Femur (tissue), 1 donor: ENCODE results near the gene RTN4.
A peak's percentile ranks its signal among the peaks of the same experiment; 100 is the strongest.
"Not testable (repeated sequence)": the region's sequence is repeated elsewhere in the genome, so short reads cannot be mapped to it uniquely, and the experiment has no call there.

Source experiments
- DNase-seq: peaks from one replicate; pipeline ENCODE4 v3.0.0-alpha.2; 2017

The RTN4 gene

GRCh38 chr2:55063226-55063625 lies 13.0 kb upstream of the RTN4 start:
- no peak for DNase-seq

- no peak for DNase-seq
Observed at GRCh38 chr2:55062754-55063153, 12.5 kb upstream of the RTN4 start.

- DNase-seq = no peak
Observed at GRCh38 chr2:55061523-55062344, 11.5 kb upstream of the RTN4 start.

- no peak for DNase-seq
Observed at GRCh38 chr2:55059793-55060192, 9.5 kb upstream of the RTN4 start.

- DNase-seq = no peak
Observed at GRCh38 chr2:55057474-55057873, 7.2 kb upstream of the RTN4 start.

DNA sequence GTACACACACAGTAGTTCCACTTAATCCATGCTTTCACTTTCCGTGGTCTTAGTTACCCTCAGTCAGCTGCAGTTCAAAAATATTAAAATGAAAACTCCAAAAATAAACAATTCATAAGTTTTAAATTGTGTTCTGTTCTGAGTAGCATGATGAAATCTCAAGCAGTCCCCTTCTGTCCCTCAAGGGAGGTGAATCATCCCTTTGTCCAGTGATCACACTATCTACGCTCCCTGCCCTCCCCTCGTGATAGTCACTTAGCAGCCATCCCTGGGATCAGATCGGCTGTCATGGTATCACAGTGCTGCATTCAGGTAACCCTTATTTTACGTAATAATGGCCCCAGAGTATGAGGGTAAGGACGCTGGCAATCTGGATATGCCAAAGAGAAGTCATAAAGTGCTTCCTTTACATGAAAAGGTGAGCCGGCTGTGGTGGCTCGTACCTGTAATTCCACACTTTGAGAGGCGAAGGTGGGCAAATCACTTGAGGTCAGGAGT lies 5.8 kb upstream of the RTN4 start:
- DNase-seq = no peak

GRCh38 chr2:55054106-55054875 lies 4.0 kb upstream of the RTN4 start:
- DNase-seq = no peak

DNA sequence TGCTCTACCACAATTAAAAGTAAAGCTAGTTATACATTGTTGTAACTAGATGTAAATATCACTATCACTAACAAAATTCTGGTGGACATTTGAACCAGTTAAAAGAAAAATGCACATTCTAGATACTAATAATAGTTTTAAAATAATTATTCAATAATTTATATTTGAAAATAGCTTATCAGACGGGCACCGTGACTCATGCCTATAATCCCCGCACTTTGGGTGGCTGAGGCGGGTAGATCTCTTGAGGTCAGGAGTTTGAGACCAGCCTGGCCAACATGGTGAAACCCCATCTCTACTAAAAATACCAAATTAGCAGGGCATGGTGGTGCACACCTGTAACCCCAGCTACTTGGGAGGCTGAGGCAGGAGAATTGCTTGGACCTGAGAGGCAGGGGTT lies 3.0 kb upstream of the RTN4 start:
- not testable (repeated sequence) for DNase-seq

DNA sequence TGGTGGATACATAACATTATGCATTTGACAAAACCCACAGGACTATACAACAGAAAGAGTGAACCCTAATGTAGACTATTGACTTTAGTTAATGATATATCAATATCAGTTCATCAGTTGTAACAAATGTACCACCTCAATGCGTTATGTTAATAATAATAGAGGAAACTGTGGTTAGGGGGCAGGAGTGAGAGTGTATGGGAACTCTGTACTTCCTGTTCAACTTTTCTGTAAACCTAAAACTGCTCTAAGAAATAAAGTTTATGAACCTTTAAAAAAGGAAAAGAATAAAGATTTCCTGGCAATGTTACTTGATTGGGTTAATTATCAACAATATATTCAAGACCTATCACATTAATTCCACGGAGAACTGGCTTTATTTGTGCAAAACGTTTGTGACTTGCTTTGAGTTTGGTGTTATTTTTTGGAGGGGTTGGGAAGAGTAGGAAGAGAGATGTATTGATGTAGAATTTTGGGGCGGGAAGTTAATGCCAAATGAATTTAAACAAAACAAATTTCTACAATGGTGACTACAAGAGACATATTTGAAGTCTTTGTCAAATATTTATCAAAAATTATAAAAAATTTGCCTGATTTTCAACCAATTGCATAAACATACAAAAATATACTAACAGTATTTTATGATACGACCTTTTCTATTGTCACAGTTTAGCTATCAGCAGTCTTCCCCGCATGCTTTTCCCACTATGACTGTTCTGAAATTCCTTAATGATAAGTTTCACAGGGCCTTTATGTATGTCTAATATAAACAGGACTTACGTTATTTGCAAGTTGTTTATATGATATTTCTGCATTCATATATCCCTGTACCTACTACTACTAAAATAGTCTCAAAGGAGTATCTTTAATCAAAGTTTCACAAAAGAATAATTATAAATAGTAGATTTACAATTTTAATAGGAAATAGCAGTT lies 2.1 kb upstream of the RTN4 start:
- DNase-seq = no peak

DNA sequence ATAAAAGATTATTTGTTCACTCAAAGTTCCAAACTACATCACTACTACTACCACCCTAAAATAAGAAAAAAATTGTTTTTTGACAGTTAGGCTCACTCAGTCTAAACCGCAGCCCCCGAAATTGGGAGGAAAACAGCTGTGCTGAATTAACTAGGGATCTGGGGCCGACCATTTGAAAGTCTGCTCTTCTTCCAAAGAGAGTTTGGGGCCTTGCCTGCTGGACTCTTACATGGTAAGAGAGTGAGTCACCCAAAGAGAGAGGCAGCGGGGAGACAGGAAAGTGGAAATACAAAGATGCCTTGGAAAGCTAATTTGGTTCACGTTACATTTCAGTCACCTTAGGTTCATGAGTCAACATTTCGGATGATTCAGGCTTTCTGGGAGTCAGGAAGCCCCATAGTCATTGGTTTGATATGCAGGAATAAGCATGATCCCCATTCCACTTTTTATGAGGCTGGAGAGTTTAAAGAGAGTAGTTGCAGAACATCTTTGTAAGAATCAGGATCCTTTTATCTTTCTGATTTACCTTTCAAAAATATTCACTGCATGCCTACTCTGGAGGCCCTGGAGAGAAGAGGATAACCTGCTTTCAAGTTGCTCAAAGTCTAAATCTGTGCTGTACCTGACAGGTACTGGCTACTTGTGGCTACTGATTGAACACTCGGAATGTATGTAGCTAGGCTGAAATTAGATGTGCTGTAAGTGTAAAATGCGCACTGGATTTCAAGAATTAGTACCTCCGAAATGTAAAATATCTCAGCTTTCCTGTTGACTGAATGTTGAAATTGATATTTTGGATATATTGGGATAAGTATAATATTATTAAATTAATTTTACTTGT lies 995 bp upstream of the RTN4 start:
- peak; percentile 88 for DNase-seq

- DNase-seq = no peak
Observed at GRCh38 chr2:55049821-55050099, 491 bp downstream of the RTN4 start.

DNA sequence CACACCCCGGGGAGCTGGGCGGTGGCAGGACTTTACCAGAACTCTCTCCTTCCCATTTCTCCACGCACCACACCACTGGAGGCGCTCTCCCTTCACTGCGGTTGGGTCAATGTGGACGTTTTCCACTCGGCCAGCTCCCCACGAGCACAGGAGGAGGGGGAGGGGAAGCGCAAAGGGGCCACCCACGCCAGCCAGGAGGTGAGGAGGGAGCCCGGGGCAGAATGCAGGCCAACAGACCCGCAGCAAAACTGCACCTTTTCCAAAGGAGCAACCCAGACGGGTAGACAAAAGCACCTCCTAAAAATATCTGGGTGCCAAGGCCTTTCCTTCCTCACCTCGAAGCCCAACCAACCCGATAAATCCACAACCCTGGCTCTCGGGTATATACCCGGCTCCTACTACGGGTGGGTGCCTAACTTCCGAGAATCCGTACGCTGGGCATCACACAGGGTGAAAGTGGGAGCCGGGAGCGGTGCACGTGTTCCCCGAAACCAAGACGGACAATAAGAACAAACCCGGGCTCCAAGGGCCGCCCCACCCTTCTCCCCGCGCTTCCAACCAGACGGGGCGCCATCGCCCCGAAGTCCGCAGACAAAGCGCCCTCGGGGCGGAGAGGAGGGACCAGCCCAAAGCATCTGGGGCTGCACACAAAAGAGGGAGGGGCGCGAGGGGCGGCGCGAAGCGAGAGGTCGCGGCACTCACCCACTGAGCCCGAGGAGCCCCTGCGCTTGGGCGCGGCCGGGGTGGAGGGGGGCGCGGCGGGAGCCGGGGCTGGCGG lies 1.0 kb downstream of the RTN4 start:
- peak; percentile 93 for DNase-seq

- peak; percentile 46 for DNase-seq
Observed at GRCh38 chr2:55048508-55049042, 1.7 kb downstream of the RTN4 start.

- peak; percentile 34 for DNase-seq
Observed at GRCh38 chr2:55047677-55048299, 2.5 kb downstream of the RTN4 start.

DNA sequence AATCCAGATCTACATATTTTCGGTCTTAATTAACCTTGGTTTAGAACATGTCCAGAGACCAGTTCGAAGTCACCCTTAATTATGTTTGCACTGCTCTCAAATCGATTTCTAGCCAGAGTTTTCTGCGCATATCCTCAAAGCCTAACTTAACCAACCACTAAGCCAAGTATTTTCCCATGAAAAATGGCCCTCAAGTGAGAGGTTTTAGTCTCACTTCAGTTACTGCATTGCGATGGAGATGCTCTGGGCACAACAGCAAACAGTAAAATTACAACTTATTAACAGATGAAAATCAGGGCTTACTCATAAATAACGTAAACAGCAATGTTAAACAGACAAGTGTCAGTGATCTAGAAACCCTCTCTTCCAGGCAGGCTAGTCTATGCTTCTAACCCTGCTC lies 4.5 kb downstream of the RTN4 start:
- no peak for DNase-seq

- DNase-seq = no peak
Observed at GRCh38 chr2:55043841-55044240, 6.4 kb downstream of the RTN4 start.

- DNase-seq = no peak
Observed at GRCh38 chr2:55038428-55038827, 11.8 kb downstream of the RTN4 start.

DNA sequence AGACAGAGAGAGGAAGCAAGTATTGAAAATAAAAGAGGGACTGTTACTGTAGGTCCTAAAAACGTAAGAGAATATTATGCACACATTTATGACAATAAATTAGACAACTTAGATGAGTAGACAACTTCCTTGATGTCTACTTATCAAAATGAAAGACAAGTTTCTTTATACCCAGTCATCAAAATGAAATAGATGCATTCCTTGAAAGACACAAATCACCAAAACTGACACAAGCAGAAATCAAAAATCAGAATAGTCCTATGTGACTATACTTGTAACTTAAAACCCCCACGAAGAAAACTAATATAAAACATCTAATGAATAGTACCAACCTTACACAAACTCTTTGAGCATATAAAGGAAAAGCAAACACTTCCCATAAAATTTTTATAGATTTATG lies 14.5 kb downstream of the RTN4 start:
- no peak for DNase-seq

DNA sequence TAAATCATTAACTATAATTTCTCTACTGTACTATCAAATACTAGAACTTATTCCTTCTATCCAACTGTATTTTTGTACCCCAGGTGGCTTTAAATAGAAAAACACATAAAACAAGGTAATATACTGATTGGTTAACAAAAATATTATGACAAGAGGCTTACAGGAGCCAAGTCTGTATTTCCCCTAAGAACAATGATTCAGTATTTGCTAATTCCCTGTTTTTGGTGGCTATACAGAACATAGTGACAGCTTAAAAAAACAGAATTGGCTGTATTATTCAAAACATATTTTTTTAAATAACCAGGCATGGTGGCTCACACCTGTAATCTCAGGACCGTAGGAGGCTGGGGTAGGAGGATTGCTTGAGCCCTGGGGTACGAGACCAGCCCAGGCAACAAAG lies 16.3 kb downstream of the RTN4 start:
- no peak for DNase-seq

DNA sequence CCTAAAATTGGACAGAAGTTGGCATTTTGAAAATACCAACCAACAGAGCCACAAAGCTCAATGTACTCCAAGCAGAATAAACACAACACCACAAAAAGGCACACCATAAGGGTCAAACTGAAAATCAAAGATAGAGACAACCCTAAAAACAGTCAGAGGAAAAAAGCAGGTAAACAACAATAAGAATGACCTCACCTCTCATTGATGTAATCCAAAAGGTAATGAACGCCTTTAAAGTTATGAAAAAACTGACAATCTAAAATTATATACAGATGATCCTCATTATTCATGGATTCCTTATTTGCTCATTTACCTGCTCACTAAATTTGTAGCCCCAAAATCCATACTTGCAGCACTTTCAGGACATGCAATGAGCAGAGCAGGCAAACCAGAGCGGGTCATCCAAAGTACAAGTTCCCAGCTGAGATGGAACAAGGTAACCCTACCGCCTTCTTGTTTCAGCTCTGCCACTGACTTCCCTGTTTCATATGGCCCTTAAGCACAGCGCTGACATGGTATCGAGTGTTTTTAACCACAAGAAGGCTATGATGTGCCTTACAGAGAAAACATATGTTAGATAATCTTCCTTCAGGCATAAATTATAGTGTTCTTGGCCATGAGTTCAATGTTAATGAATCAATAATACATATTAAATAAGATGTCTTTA lies 17.0 kb downstream of the RTN4 start:
- DNase-seq = no peak
